Measurements from ENCODE around the gene TTC31. TPM values are rescaled to one million over a fixed set of nuclear protein-coding genes. Genes with fewer than 3 reads are reported as not detected.
"Not testable (repeated sequence)": the region's sequence is repeated elsewhere in the genome, so short reads cannot be mapped to it uniquely, and the experiment has no call there.

Gene TTC31
- total RNA-seq = 13.3 TPM

DNA sequence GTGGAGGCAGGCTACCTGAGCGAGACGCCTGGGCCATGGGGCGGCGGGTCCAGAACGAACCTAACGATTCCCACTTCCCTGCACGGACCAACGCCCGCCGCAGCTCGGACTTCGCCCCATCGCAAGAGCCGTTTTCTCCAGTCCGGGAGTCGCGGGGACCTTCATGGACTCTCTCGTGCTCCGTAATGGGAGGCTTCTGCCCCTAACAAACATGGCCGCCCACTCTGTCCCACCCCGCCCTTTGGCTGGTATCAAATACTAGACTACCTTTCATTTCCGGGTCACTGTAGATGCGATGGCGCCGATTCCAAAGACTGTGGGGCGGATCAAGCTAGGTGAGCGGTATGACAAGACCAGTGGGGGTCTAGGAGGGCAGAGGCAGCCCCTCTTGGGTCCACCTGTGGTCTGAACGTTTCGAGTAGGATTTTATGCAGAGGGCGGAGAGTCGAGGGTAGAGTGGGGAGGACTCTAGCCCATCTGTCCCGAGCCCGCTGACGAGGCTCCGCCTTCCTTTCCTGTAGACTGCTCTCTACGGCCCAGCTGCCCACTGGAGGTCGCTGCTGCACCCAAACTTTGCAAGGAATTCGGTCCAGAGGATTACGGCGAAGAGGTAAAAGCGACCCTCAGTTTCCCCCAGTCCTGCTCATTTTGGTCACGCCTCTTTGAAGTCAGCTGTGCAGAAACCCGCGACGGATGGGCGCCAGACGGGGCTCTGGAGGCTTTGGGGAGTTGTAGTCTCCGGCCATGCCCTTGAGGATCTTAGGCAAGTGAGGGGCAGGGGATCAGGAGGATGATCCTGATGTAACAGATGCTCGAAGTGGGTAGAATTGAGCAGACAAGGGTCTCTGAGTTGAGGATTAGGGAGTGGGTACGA is at the start of gene TTC31, which contains the start of gene CCDC142:
Gene TTC31 (plus strand): TSS at position 281 of the 874 bp plus-strand sequence. CDS start 15 bp downstream, at position 296.
Gene CCDC142 (minus strand): TSS at position 198 of the 874 bp plus-strand sequence. CDS start 161 bp downstream, at position 37.
- DNase-seq = peak; percentile 98

DNA sequence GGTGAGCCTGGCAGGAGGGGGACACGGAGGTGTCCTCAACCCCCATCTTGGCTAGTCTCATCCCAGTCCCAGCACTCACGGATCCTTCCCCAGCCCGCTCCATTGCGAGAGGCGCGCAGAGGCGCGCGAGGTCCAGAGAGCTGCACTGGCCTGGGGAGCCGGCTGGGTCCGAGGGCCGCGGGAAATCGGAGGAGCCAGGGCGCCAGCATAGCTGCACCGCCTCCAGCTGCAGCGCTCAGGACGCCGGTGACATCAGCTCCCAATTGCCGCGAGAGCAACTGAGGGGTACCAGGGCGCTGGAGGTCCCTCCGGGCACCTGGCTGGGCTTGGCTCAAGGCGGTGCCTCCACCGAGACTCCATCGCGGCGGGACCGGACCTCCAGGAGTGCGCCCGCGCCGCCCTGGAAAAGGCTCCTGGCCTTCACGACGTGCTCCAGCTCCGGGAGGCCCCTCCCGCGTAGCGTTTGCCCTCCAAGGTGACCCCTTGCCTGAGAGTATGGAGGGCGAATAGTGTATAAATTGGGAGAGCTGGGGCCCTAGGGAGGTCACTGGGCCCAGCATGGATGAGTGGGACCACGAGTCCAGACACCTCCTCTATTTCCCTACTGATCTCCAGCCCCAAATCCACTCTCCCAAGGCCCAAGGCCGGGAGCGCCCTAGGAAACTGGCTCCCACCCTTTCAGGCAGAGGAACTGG is 46.6 kb upstream of the TTC31 start:
- no peak for DNase-seq

DNA sequence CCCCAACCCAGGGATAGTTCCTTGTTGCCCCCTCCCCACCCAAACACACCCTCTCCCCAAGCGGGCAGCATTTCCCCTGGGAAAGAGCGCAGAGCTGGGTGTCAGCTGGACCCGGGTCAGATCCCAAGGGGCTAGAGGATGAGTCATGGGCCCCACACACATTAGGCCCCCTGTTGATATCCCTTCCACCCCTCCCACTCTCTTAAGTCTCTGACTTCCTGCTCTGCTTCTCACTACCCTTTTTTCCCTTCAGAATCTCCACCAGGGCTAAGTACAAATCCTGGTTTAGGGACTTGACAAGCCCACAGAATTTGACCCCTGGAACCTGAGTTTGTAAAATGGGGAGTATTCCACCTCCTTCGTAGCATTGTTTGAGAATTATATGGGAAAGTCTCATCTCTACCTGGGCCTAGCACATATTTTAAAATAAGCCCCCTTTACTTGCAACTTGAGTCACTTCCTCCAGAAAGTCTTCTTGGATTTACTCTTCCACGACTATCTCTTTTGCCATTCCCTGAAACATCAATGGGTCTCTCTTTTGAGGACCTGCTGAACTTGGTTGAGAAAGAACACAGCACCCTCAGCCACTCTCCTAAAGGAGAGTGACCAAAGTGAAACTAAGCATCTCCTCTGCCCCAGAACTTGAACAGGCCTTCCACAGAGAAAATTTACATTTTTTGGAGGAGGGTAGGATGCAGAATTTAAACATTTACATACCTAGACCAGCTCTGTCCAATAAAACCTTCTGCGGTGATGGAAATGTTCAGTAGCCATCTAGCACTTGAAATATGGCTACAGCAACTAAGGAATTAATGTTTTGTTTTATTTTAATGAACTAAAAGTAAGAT is 45.8 kb upstream of the TTC31 start:
- DNase-seq = no peak

DNA sequence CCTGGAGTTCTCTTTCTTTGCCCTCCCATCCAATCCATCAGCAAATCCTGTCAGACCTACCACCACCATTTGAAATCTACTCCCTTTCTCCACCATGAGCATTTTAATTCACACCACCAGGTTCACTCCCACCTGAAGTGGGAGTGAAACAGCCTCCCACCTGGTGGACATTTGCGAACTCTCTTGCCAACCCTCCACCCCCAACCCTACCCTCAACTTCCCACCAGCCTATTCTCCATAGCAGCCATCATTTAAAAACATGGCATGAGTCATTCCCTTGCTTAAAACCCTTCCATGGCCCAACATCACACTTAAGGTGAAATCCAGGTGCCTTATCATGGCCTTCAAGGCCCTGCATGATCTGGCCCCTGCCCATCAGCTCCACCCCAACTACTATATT is 44.6 kb upstream of the TTC31 start:
- DNase-seq = no peak

DNA sequence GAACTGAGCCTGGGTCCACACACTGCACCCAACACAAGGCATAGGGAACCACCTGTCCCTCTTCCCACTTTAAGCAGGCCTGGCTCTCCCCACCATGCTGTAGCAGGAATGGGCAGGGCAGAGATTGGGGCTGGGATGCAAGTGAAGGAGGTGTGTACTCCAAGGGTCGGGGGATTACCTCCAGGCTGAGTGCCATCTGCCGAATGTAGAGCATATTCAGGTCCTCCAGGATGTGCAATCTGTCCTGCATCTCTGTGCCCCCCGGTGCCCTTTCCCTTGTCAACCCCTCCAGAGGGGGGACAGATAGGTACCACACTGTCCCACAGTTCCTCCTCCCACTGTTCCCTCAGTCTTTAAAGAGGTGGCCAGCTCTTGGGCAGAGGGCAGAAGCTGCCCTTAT is 43.5 kb upstream of the TTC31 start:
- no peak for DNase-seq

DNA sequence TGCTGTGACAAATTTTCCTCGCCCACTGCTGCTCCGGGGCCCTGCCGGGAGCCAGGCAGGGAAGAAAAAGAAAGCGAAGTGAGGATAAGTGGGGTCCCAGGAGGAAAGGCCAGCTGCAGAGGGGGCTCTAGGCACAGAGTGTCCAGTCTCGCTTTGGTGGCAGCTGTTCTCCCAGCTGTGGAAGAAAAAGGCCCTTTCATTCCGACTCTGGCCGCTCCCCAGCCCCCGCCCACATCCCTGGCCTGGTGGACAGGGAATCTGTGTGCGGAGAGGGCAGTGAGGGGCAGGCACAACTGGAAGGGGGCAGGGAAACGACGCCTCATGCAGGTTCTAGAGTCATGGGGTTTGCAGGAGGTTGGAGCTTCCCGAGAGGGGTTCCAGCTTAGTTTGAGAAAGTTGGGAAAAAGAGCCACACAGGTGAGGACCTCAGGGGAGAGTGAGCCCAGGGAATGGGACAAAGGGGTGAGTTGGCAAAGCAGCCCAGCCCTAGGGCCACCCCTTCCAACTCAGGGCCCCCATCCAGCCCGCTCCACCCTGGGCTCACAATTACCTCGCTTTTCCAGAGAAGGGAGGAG is 43.0 kb upstream of the TTC31 start:
- DNase-seq = peak; percentile 98

DNA sequence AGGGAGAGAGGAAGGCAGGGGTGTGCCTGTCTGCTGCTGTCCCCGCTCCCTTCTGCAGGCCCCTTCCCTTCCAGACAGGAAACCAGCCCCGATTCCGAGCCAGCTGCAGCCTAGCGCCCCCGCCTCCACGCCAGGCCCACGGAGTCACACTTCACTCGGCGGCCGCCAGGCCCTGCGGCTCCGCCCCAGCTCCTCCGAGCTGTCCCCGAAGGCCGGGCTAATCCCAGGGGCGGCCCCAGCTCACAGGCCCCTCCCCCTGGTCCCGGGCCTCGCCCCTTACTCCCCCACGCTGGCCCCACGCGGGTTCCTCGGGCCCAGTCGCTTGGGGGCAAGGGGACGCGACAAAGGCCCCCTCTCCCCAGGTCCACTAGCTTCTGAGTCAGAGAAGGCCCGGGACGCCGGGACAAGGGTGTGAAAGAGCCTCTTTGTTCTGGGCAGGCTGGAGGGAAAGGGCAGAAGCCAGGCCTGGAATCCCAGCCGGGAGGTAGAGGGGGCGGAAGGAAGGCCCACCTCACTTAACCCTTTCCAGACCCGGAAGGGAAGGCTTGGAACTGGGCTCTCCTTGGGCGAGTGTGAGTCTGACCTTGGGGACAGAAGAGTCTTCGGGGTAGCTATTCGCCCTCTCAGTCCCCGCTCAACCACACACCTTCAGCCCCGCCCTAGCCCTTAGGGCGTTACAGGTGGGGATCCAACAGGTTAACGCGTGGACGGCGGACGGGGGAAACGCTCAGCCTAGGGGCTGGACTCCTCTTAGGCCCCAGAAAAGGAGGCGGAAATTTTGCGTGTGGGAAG is 42.3 kb upstream of the TTC31 start:
- peak; percentile 98 for DNase-seq

DNA sequence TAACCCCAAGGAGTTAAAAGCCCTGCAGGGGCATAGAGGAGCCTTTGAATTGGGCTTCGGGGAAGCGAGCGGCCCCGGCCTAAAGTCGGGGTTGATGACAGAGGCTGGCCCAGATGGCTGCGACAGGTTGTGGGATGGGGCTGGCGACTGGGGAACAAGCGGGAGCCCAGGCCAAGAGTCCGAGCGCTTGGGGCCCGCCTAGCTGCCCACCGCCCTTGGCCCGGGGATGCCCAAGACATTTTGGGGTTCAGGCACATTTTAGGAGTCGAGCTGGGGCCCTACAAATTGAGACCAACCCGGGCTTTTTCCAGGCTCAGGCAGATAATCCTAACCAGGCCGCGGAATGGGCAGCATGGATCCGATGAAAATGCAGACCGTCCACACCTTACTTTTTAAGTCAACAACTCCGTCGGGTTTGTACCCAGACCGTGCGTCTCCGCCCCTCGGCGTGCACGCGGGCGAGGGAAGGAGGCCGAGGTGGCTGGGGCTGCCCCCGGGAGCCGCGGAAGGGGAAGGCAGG is 41.7 kb upstream of the TTC31 start:
- DNase-seq = peak; percentile 44

DNA sequence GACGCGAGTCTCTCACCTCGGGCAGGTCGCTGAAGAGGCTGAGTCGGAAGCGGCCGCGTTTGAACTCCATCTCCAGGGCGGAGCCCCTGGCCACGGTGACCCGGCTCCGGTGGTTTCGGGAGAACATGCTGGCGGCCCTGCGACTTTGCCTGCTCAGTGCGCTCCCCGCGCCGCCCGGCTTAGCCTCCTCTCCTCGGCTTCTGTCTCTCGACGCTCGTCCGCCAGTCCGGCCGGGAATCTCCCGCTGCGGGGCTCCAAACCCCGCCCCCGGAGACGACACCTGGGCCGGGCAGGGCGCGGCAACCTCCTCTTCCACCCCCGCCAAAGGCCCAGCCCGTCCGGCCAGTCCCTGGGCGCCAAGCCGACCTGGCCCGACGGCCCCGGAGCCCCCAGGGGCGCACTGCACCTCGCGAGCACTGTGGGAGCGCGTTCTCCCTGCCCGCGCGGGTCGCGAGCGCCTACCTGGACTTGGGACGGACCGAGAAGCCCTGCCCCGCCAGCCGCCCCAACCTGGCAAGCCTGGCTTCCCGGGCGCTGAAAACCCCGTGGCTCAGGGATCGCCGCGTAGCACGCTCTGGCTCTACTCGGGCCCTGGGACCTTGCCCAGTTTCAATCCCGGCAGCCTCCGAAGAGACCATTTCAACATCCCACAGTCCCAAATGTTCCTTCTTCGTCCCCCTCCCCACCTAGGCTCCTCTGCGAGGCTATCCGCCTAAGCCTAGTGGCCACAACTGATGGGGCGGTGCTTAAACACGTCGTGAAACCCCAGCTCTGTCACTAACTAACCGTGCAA is 41.0 kb upstream of the TTC31 start, which contains the start of gene RTKN:
Gene RTKN (minus strand): TSS at position 248 of the 793 bp plus-strand sequence. CDS start 121 bp downstream, at position 127.
- DNase-seq = peak; percentile 59

DNA sequence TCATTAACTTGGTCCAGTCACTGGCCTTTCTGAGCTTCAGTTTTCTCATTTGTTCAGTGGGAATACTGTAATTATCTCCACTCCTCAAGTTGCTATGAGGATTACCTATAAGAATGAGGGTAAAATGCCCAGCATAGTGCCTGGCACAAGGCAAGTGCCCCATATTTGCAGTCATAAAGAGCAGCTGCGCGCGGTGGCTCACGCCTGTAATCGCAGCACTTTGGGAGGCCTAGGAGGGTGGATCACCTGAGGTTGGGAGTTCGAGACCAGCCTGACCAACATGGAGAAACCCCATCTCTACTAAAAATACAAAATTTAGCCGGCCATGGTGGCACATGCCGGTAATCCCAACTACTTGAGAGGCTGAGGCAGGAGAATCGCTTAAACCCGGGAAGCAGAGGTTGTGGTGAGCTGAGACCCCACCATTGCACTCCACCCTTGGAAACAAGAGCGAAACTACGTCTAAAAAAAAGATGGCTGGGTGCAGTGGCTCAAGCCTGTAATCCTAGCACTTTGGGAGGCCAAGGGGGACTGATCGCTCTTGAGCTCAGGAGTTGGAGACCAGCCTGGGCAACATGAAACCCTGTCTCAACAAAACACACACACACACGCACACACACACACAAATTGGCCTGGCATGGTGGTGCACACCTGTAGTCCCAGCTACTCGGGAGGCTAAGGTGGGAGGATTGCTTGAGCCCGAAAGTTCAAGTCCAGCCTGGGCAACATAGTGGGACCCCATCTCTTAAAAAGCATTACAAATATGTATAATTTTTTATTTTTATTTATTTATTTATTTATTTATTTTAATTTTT is 40.2 kb upstream of the TTC31 start:
- DNase-seq = not testable (repeated sequence)

DNA sequence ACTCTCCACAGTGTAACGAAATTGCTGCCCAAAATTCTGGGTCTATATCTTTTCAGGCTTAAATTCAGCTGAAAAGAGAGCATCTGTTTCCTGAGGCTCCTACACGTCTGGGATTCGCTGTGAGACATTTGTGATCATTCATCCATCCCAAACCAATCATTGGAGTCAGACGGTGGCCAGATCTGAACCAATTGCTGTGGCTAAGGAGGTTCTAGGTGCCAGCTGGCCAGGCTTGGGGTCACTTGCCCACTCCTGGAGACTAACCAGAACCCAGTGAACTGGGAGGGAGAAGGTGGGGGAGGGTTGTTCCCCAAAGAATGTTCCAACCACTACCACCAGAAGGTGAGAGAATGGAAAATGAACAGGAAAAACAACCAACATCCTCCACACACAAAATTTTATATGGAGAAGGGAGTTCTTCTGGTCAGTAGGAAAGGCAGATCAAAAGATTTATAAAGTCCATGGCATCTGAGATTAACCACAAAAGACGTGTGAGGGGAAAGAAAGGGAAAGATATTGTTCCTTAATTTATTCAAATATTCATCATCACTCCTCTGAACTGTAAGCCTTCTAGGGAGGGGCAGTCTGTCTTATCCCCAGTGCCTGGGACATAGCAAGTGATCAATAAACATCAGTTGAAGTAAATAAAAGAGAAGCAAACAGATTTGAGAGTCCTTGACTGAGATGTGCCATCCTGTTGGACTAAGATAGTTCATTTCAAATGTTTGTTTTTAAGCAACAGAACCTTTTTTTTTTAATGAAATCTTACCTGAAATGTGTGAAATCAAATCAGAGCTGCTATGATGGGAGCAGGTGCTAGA is 38.2 kb upstream of the TTC31 start:
- DNase-seq = no peak

DNA sequence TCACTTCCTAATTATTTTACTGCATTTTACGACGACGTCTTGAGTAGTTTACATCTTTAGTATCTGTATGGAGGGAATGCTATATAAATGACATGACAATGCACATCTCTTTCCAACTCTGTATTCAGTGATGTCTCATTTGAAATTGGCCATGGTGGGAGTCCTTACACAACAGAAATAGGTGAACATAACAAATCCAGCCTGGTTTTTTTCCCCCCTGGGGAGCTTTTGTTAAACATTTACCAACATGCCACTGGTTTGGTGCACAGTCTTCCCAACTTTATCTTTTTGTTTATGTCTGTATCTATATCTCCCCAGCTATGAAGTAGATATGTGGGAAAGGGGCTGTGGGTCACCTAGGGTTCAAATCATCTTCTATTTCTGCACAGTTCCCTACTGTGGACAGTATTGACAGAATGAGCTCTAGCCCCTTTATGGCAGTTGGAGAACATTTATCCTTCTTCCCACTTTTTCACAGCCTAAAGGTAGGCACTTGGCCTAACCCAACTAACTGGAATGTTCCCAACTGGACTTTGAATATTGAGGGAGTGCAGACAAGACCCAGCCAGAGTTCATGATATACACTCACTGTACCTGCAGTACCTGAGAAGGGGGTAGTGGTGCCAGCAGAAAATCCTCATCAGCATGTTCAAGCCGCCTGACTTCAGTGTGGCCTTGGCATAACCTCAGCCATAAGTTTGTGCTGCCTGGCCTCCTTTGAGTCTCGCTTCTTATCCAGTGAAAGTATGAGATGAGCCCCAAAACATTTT is 35.5 kb upstream of the TTC31 start:
- no peak for DNase-seq

DNA sequence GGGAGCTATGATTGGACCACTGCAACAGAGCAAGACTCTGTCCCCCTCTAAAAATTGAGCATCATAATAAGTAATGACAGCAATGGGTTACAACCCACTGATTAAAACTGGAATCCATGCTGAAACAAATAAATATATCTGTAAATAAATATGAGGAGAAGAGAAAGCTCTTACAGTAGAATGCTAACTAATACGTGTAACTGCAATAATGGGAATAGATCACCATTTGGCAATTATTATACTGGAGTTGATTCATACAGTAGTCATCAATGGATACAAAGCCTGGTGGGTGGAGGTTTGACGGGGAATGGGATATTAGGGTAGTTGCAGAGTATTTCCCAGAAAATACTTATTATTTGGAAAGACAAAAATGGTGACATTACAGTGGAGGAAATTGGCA is 34.1 kb upstream of the TTC31 start:
- DNase-seq = no peak

DNA sequence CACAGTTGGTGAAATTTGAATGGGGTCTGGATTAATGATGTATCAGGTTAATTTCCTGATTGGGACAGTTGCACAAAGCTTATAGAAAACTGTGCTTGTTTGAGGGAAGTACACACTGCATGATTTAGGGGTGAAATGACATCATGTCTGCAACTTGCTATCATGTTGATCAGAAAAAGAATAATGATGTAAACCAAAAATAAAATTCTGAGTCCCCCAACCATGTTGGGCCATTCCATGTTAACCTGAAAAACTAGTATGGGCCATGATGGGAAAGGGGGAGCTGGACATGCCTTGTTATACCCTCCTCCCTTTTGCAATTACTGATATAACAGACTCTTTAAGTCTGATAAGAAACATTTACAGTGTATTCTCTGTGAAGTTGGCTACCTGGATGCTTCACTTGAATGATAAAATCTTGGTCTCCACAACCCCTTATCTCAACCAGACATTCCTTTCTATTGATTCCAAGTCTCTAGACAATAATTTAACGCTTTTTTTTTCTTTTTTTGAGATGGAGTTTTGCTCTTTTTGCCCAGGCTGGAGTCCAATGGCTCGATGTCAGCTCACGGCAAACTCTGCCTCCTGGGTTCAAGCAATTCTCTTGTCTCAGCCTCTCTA is 32.2 kb upstream of the TTC31 start:
- no peak for DNase-seq

DNA sequence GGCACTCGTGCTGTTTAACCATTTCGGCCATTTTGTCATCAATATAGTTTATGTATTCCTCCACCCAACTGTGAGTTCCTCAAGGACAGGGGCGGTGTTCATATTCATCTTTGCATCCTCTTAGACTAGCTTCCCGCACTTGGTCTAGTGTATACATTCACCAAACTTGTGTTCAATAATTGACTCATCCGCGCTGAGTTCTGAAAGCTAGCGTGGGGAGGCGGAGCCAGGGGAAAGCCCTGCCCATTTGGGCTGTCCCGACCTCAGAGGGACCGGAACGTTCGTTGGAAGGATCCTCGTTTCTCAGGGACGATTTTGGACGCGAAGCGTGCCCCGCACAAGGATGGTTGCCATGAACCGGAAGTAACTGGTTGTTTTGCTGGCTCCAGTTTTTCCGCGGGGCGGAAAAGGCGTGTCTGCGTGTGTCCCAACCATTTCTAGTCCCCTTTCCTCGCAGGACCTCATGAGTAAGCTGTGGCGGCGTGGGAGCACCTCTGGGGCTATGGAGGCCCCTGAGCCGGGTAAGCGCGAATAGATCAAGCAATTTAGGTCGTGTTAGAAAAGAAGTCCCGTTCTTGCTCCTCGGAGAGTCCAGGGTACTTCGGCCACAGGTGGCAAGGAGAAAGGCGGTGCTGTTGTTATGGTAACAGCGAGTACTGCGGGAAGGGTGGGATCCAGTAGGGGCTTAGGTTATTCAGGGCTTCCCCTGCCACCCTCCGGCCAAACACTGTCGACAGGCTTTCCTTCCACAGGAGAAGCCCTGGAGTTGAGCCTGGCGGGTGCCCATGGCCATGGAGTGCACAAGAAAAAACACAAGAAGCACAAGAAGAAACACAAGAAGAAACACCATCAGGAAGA is 28.0 kb upstream of the TTC31 start, which contains the start of gene INO80B:
Gene INO80B (plus strand): TSS at position 434 of the 858 bp plus-strand sequence. CDS start 30 bp downstream, at position 464.
- peak; percentile 99 for DNase-seq

DNA sequence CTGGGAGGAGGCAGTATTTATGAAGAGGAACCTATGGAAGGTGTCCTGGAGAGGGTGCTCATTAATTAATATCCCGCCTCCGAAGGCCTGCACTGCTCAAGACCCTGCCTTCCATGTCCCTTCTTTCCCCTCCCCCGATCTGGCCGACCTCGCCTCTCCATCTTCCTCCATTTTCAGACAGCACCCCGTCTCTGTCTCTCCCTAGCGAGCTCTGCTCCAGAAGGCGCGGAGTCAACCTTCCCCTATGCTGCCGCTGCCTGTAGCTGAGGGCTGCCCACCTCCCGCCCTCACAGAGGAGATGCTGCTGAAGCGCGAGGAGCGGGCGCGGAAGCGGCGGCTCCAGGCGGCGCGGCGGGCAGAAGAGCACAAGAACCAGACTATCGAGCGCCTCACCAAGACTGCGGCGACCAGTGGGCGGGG is 25.7 kb upstream of the TTC31 start:
- no peak for DNase-seq
